A673 (cell line): ENCODE results near the gene MCM7.

ENCODE experiments used
- EZH2 ChIP-seq: fragments of 200-600 bp; sonication (generic); IDR thresholded peaks from 2 replicates; pipeline ENCODE4 v1.6.1; 2017; ENCODE audit warnings: borderline replicate concordance, low read depth, mild to moderate bottlenecking, mixed read lengths, antibody characterized with exemption, low read length; ENCODE audit not compliant: poor library complexity, severe bottlenecking
- TF ChIP-seq, protein P1 (sequence below): fragments of 300-800, 200-600 bp; sonication (generic); conservative IDR thresholded peaks from 2 replicates; pipeline ENCODE4 v1.5.1; 2017; ENCODE audit warnings: low read depth, mild to moderate bottlenecking, antibody characterized with exemption, low read length, moderate library complexity, mixed read lengths

DNA sequence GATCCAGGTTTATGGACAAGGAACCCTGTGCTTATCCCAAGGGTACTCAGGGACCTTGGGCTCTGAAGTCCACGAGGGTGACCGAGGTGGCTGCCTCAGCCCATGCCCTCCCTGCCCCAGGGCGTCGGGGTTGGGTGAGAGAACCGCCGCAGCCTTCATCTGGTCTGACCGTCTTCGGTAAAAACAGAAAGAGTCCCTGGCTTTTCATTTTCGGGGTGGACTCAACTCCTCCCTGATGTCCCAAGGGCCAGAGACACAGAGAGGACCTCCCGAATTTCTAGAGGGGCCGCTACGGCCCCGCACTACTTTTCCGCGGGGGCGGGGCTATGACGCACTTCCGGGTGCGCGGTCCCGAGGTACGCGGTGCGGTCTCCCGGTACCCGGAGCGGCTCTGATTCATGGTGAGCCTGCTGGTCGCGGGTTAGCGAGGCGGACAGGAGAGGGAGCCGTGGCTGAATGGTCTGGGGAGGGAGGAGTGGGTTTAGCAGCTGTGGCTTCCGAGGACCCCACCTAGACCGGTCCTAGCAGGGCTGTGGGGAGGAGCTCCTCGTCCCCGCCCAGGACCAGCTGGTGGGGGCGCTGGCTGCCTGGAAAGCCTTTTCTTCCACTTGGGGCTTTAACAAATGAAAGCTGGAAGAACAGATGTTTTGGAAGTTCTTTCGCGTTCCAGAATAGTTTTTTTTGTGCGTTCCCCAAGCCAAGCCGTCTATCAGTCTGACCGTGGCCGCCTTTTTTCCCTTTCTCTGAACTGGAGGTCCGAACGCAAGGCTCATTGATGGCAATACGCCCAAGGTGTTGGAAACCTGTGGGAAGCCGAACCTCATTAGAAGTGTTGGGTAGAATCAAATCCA, 51.5 kb downstream of the MCM7 start, which contains the start of gene ZSCAN21:
- TF ChIP-seq, protein P1, sequence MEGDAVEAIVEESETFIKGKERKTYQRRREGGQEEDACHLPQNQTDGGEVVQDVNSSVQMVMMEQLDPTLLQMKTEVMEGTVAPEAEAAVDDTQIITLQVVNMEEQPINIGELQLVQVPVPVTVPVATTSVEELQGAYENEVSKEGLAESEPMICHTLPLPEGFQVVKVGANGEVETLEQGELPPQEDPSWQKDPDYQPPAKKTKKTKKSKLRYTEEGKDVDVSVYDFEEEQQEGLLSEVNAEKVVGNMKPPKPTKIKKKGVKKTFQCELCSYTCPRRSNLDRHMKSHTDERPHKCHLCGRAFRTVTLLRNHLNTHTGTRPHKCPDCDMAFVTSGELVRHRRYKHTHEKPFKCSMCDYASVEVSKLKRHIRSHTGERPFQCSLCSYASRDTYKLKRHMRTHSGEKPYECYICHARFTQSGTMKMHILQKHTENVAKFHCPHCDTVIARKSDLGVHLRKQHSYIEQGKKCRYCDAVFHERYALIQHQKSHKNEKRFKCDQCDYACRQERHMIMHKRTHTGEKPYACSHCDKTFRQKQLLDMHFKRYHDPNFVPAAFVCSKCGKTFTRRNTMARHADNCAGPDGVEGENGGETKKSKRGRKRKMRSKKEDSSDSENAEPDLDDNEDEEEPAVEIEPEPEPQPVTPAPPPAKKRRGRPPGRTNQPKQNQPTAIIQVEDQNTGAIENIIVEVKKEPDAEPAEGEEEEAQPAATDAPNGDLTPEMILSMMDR = 0 out of 2 replicates have a peak, but pooled peaks have one; percentile 30
- TF ChIP-seq EZH2 = no peak
